ENCODE results near the gene ATP8B4.

Gene ATP8B4

DNA sequence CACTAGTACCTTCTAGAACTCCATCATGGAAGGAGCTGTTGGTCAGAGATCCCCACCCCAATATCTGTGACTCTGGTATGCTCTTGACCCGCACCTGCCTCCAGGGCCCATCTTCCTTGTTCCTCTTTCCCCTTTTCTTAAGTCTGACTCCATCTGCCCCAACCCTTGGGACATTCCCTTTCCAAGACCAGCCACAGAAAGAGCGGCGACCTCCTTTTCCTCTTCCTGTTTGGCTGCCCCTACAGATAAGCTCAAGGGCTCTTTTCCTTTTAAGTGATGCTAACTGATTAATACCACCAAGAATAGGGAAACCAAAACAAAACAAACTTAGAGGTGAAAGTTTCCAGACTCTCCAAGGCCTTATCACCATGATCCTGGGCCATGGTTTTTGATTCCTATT lies 21.9 kb upstream of the ATP8B4 start:
- TF ChIP-seq NFIC (IDR thresholded peaks at IDR 0.05) (no peak), CREB1 (IDR thresholded peaks at IDR 0.05; ENCODE audit: low read depth) (no peak), EGR1 (IDR thresholded peaks at IDR 0.05) (no peak), REST (IDR thresholded peaks at IDR 0.05; ENCODE audit: low read depth) (no peak)

GRCh38 chr15:50140098-50140497 lies 21.1 kb upstream of the ATP8B4 start:
- TF ChIP-seq, protein P1, sequence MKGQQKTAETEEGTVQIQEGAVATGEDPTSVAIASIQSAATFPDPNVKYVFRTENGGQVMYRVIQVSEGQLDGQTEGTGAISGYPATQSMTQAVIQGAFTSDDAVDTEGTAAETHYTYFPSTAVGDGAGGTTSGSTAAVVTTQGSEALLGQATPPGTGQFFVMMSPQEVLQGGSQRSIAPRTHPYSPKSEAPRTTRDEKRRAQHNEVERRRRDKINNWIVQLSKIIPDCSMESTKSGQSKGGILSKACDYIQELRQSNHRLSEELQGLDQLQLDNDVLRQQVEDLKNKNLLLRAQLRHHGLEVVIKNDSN (IDR thresholded peaks at IDR 0.05), result no peak
- no peak for TF ChIP-seq MAX (IDR thresholded peaks at IDR 0.05)
- no peak for TF ChIP-seq EGR1 (IDR thresholded peaks at IDR 0.05)

DNA sequence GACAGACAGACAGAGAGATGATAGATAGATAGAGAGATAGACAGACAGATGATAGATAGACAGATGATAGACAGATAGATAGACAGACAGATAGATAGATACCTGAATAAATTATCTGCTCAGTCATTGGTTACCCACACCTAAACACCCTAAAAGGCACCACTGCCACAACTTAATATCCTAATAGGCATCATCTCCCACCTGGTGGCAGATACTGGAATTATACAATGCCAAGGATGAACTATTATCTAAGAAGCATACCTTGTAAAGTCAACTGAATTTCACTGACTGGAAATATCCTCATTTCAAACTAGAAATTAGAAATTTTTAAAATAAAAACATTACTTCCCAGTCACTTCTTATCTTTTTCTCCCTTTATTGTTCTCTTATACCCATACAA lies 19.4 kb upstream of the ATP8B4 start:
- TF ChIP-seq RAD21 (IDR thresholded peaks at IDR 0.05; ENCODE audit: low read depth), result 0 out of 2 replicates have a peak, but pooled peaks have one; percentile 1
- TF ChIP-seq, protein P1 (IDR thresholded peaks at IDR 0.05), result no peak

- TF ChIP-seq NFIC (IDR thresholded peaks at IDR 0.05) (no peak), TAF1 (IDR thresholded peaks at IDR 0.05; ENCODE audit: low read depth) (no peak), FOXM1 (IDR thresholded peaks at IDR 0.05; ENCODE audit: borderline replicate concordance, low read depth) (no peak), EGR1 (IDR thresholded peaks at IDR 0.05) (no peak), TCF12 (IDR thresholded peaks at IDR 0.05; ENCODE audit: low read depth) (no peak), CEBPB (IDR thresholded peaks at IDR 0.05) (no peak)
Observed at GRCh38 chr15:50137893-50138292, 18.9 kb upstream of the ATP8B4 start.

GRCh38 chr15:50137330-50137761 lies 18.3 kb upstream of the ATP8B4 start:
- TF ChIP-seq TEAD4 (IDR thresholded peaks at IDR 0.05) (no peak), CEBPB (IDR thresholded peaks at IDR 0.05) (no peak), TCF12 (IDR thresholded peaks at IDR 0.05; ENCODE audit: low read depth) (no peak), MAX (IDR thresholded peaks at IDR 0.05) (no peak), NFIC (IDR thresholded peaks at IDR 0.05) (no peak), EP300 (IDR thresholded peaks at IDR 0.05; ENCODE audit: borderline replicate concordance) (no peak), ZBTB7A (IDR thresholded peaks at IDR 0.05; ENCODE audit: low read depth) (no peak), FOXM1 (IDR thresholded peaks at IDR 0.05; ENCODE audit: borderline replicate concordance, low read depth) (no peak), TAF1 (IDR thresholded peaks at IDR 0.05; ENCODE audit: low read depth) (no peak), EGR1 (IDR thresholded peaks at IDR 0.05) (no peak)
- TF ChIP-seq, protein P1 (IDR thresholded peaks at IDR 0.05), result no peak

DNA sequence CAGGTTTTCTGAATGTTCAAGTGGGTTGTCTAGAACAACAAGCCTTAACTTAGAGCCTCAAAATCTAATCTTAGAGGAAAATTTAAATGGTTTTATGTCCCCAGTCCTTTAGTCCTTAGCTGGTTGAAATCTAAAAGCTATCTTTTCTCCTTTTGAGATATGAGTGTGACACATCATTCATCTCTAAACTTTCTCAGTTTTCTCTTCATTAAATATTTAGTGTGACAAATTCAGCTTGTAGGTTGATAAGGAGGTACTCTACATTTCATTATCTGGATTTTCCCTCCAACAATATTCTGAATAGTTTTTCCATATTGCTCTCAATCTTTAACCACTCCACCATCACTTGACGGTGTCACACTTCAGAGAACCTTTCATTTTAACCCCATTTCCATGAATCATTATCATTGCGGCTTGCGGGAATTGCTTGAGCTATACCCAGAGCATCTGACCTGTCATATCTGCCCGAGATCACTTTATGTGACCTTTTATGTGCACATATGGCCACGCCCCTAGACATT lies 16.1 kb upstream of the ATP8B4 start:
- TF ChIP-seq YY1 (IDR thresholded peaks at IDR 0.05; ENCODE audit: low read depth) (no peak), MAX (IDR thresholded peaks at IDR 0.05) (no peak), RAD21 (IDR thresholded peaks at IDR 0.05; ENCODE audit: low read depth) (no peak), FOXM1 (IDR thresholded peaks at IDR 0.05; ENCODE audit: borderline replicate concordance, low read depth) (no peak), NFIC (IDR thresholded peaks at IDR 0.05) (no peak), EGR1 (IDR thresholded peaks at IDR 0.05) (no peak), EP300 (IDR thresholded peaks at IDR 0.05; ENCODE audit: borderline replicate concordance) (no peak), CEBPB (IDR thresholded peaks at IDR 0.05) (no peak), CREB1 (IDR thresholded peaks at IDR 0.05; ENCODE audit: low read depth) (no peak)

- TF ChIP-seq CEBPB (IDR thresholded peaks at IDR 0.05) (no peak), EP300 (IDR thresholded peaks at IDR 0.05; ENCODE audit: borderline replicate concordance) (no peak), FOXM1 (IDR thresholded peaks at IDR 0.05; ENCODE audit: borderline replicate concordance, low read depth) (no peak), YY1 (IDR thresholded peaks at IDR 0.05; ENCODE audit: low read depth) (no peak), TAF1 (IDR thresholded peaks at IDR 0.05; ENCODE audit: low read depth) (no peak), TCF12 (IDR thresholded peaks at IDR 0.05; ENCODE audit: low read depth) (no peak), RAD21 (IDR thresholded peaks at IDR 0.05; ENCODE audit: low read depth) (no peak), TEAD4 (IDR thresholded peaks at IDR 0.05) (no peak), MAX (IDR thresholded peaks at IDR 0.05) (no peak), ZBTB7A (IDR thresholded peaks at IDR 0.05; ENCODE audit: low read depth) (no peak), EGR1 (IDR thresholded peaks at IDR 0.05) (no peak), CREB1 (IDR thresholded peaks at IDR 0.05; ENCODE audit: low read depth) (no peak), NFIC (IDR thresholded peaks at IDR 0.05) (no peak), REST (IDR thresholded peaks at IDR 0.05; ENCODE audit: low read depth) (no peak)
- TF ChIP-seq, protein P1 (IDR thresholded peaks at IDR 0.05), result no peak
Observed at GRCh38 chr15:50134524-50135024, 15.5 kb upstream of the ATP8B4 start.

Measured in Ishikawa (cell line).